HFFc6 (cell line): ENCODE measurements around the gene KLHL29. TPM values are rescaled to one million over a fixed set of nuclear protein-coding genes. Genes with fewer than 3 reads are reported as not detected.

Experiments used
- DNase-seq: peaks from one replicate; pipeline ENCODE4 v3.0.0-alpha.2; 2018
- H3K27ac Mint-ChIP-seq: 2 replicates; pipeline ENCODE4 v1.8.0; 2020; ENCODE audit warnings: mild to moderate bottlenecking, mixed read lengths
- H3K27me3 Mint-ChIP-seq: 2 replicates; pipeline ENCODE4 v1.8.0; 2021; ENCODE audit warnings: mild to moderate bottlenecking, moderate library complexity, mixed read lengths; ENCODE audit not compliant: insufficient read depth
- H3K36me3 Mint-ChIP-seq: 2 replicates; pipeline ENCODE4 v1.8.0; 2021; ENCODE audit warnings: low read depth, mixed read lengths
- H3K4me1 Mint-ChIP-seq: 2 replicates; pipeline ENCODE4 v1.8.0; 2020; ENCODE audit warnings: low read depth, mixed read lengths
- H3K4me3 Mint-ChIP-seq: 2 replicates; pipeline ENCODE4 v1.8.0; 2020; ENCODE audit warnings: mild to moderate bottlenecking, moderate library complexity, mixed read lengths
- H3K9me3 Mint-ChIP-seq: 2 replicates; pipeline ENCODE4 v1.8.0; 2020; ENCODE audit warnings: mild to moderate bottlenecking, mixed read lengths
- total RNA-seq, 6 experiments: library from RNA; stranded (reverse); fragmentation: NEBNext Ultra II Directional; extraction: Animal tissue kit (Norgen Biotek cat#: 25700); gene quantifications; 2 replicates in 1 of 6; 3 replicates in 5 of 6; pipeline ENCODE4 v1.2.3, GENCODE V29; 2021
- TF ChIP-seq, protein P1 (sequence below): fragments of 200-600 bp; sonication (generic); IDR thresholded peaks from 2 replicates; pipeline ENCODE4 v1.5.0; 2021; ENCODE audit warnings: antibody characterized with exemption, mild to moderate bottlenecking

KLHL29 gene
- total RNA-seq, 6 experiments from 2014 or later = 7.4 to 9.7 (median 8.6) TPM

DNA sequence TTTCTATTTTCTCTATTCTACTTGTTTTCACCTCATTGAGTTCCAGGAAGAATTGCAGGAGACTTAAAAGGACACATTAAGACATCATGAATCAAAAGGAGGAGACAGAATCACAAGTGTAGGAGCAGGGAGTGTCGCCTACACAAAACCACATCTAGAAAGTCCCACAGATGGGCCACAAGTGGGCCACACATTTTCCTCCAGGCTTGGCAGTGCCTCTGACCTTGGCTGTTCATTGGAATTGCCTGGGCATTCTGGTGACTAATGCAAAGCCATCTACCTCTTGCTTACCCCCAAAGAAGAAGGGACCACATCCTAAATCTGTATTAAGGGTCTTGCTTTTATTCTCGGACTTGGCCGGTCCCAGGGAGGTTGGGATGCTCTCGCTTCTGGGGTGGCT lies 103.6 kb downstream of the KLHL29 start:
- Mint-ChIP-seq H3K36me3 (no peaks in the 10 kb centered on the region), H3K27ac (no peak overlapping the region), H3K27me3 (peaks cover 3% of the 10 kb centered on the region), H3K4me1 (peaks cover 11% of the 10 kb centered on the region), H3K9me3 (no peaks in the 10 kb centered on the region), H3K4me3 (no peak overlapping the region)
- DNase-seq = no peak
- TF ChIP-seq, protein P1, sequence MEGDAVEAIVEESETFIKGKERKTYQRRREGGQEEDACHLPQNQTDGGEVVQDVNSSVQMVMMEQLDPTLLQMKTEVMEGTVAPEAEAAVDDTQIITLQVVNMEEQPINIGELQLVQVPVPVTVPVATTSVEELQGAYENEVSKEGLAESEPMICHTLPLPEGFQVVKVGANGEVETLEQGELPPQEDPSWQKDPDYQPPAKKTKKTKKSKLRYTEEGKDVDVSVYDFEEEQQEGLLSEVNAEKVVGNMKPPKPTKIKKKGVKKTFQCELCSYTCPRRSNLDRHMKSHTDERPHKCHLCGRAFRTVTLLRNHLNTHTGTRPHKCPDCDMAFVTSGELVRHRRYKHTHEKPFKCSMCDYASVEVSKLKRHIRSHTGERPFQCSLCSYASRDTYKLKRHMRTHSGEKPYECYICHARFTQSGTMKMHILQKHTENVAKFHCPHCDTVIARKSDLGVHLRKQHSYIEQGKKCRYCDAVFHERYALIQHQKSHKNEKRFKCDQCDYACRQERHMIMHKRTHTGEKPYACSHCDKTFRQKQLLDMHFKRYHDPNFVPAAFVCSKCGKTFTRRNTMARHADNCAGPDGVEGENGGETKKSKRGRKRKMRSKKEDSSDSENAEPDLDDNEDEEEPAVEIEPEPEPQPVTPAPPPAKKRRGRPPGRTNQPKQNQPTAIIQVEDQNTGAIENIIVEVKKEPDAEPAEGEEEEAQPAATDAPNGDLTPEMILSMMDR = no peak

DNA sequence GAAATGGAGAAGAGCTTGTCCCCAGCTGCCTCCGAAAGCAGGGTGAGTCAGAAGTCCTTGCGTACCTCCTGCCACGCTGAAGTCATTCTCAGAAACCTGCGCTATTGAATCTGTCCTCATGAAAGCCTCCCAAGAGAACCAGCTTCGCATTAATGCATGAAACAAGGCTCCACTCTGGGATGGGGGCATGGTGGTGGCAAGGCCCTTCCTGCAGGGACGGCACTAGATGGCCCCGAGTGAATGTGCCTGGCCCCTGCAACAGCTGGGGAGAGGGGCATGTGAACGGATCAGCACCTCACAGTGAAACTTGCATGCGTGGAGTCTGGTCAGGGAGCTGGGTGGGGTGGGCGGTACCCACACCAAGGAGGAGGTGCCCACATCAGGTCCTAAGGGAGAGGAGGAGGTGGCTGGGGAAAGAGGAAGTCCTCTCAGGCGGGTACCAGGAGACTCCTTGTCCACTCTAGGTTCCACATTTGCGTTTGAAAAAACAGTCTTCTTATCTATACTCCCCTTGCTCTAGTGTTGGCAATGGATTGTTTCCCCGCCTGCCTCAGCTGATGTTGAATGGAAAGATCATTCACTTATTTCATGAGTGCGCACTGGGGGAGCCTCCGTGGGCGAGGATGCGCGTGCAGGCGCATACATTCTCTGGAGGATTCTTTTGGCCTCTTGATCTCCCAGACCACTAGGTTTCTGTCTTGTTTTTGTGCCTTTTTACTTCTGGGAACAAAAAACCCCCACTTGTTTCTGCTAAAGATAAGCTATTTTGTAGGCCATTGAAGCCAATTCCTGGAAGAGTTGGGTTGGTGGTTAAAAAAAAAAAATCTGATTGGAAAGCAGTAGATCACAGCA lies 104.7 kb downstream of the KLHL29 start:
- no peaks in the 10 kb centered on the region for H3K9me3 Mint-ChIP-seq
- no peak overlapping the region for H3K27ac Mint-ChIP-seq
- H3K36me3 Mint-ChIP-seq = no peaks in the 10 kb centered on the region
- TF ChIP-seq, protein P1 = no peak
- peaks cover 11% of the 10 kb centered on the region for H3K4me1 Mint-ChIP-seq
- H3K4me3 Mint-ChIP-seq = no peak overlapping the region
- DNase-seq = no peak
- H3K27me3 Mint-ChIP-seq = peaks cover 3% of the 10 kb centered on the region

DNA sequence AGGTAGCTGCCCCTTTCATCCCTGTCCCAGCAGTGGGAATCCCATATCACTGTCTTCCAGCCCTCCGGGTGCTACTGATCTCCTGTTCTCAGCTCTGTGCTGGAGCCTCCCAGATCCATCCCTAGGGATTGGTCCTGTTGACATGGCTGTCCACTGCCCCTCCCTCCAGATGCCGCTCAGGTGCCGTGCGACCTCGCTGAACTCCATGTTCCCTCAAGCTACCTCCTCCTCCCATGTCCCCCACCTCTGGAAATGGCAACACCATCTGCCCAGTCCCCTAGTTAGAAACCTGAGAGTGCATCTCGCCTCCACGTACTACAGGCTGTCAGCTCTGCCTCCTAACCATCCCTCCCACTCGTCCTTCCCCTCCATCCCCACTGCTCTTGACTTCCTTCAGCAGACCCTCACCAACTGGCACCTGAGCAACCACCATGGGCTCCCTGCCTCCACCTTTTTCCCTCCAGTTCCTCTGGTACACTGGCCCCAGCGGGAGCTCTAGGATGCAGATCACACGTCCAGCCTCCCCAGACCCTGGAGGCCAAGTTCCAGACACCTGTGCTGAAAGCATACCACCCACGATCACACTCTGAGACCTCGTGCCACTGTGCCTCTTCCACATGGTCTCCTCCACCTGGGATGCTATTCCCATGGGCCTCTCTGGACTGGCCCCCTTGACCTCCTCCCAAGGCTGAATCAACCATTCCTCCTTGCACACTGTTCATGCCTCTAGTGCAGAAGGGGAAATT lies 106.8 kb downstream of the KLHL29 start:
- no peak overlapping the region for H3K27ac Mint-ChIP-seq
- no peak overlapping the region for H3K4me3 Mint-ChIP-seq
- TF ChIP-seq, protein P1 = no peak
- peaks cover 14% of the 10 kb centered on the region for H3K4me1 Mint-ChIP-seq
- no peaks in the 10 kb centered on the region for H3K9me3 Mint-ChIP-seq
- peaks cover 3% of the 10 kb centered on the region; the same call in 1 of the 2 replicates for H3K27me3 Mint-ChIP-seq
- no peak for DNase-seq
- no peaks in the 10 kb centered on the region for H3K36me3 Mint-ChIP-seq

DNA sequence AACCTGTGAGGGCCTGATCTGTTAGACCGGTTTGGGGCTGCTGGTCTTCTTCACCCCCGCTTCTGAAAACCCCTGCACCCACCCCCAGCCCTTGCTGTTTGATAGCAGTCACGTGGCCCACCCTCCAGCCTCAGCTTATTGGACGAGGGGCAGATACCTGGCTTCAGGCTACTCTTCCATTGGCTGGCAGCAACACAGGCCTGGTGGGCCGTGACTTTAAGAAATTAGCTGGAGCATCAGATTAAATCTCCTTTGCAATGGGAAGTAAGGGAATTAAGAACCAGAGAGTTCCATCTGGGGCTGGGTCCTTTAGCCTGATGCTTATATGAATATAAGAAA lies 107.3 kb downstream of the KLHL29 start:
- peaks cover 3% of the 10 kb centered on the region; the same call in 1 of the 2 replicates for H3K27me3 Mint-ChIP-seq
- H3K4me3 Mint-ChIP-seq = no peak overlapping the region
- H3K4me1 Mint-ChIP-seq = peaks cover 18% of the 10 kb centered on the region
- no peak for DNase-seq
- TF ChIP-seq, protein P1 = no peak
- no peak overlapping the region for H3K27ac Mint-ChIP-seq
- no peaks in the 10 kb centered on the region for H3K36me3 Mint-ChIP-seq
- H3K9me3 Mint-ChIP-seq = no peaks in the 10 kb centered on the region

DNA sequence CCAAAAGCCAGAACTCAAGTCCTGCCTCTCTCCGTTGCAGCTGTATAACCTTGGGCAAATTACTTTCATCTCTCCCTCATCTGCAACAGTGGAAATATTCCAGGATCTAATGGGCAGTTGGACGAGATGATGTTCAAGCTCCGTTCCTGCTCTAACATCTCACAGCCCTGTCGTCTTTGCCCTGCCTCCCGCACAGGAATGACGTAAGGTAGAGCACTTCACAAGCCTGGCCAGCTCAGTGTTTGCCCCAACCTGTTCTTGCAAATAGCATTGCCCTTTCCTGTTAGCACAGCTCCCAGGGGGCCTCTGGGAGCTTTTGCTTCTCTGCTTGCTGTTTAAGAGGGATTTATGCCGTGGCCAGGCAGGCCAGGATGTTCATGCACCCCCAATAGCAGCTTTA lies 107.9 kb downstream of the KLHL29 start:
- Mint-ChIP-seq H3K9me3 (no peaks in the 10 kb centered on the region), H3K27ac (no peak overlapping the region), H3K4me3 (no peak overlapping the region), H3K27me3 (peaks cover 3% of the 10 kb centered on the region; the same call in 1 of the 2 replicates), H3K36me3 (no peaks in the 10 kb centered on the region), H3K4me1 (peaks cover 18% of the 10 kb centered on the region)
- TF ChIP-seq, protein P1 = no peak
- no peak for DNase-seq
